Measurements from ENCODE around the gene IGSF3.
"Not testable (repeated sequence)": the region's sequence is repeated elsewhere in the genome, so short reads cannot be mapped to it uniquely, and the experiment has no call there.

IGSF3 gene

GRCh38 chr1:116595946-116596741, 71.4 kb downstream of the IGSF3 start:
- not testable (repeated sequence) for DNase-seq (ENCODE audit: low spot score)

- not testable (repeated sequence) for DNase-seq (ENCODE audit: low spot score)
Observed at GRCh38 chr1:116595065-116595840, 72.3 kb downstream of the IGSF3 start.

- not testable (repeated sequence) for DNase-seq (ENCODE audit: low spot score)
Observed at GRCh38 chr1:116593977-116594376, 73.6 kb downstream of the IGSF3 start.

GRCh38 chr1:116593401-116593800, 74.1 kb downstream of the IGSF3 start:
- not testable (repeated sequence) for DNase-seq (ENCODE audit: low spot score)

- DNase-seq (ENCODE audit: low spot score): not testable (repeated sequence)
Observed at GRCh38 chr1:116591951-116592605, 75.5 kb downstream of the IGSF3 start.

- DNase-seq (ENCODE audit: low spot score): not testable (repeated sequence)
Observed at GRCh38 chr1:116591006-116591950, 76.3 kb downstream of the IGSF3 start.

GRCh38 chr1:116590359-116591005, 77.1 kb downstream of the IGSF3 start:
- DNase-seq (ENCODE audit: low spot score): not testable (repeated sequence)

- DNase-seq (ENCODE audit: low spot score): not testable (repeated sequence)
Observed at GRCh38 chr1:116589101-116589735, 78.3 kb downstream of the IGSF3 start.

- DNase-seq (ENCODE audit: low spot score): peak; percentile 0
Observed at GRCh38 chr1:116587501-116588227, 79.9 kb downstream of the IGSF3 start.

- DNase-seq (ENCODE audit: low spot score): peak; percentile 1
Observed at GRCh38 chr1:116586741-116587143, 80.8 kb downstream of the IGSF3 start.

GRCh38 chr1:116585886-116586285, 81.6 kb downstream of the IGSF3 start:
- no peak for DNase-seq (ENCODE audit: low spot score)

GRCh38 chr1:116581323-116581885, 86.1 kb downstream of the IGSF3 start:
- DNase-seq (ENCODE audit: low spot score): no peak

- no peak for DNase-seq (ENCODE audit: low spot score)
Observed at GRCh38 chr1:116580446-116581322, 86.8 kb downstream of the IGSF3 start.

- no peak for DNase-seq (ENCODE audit: low spot score)
Observed at GRCh38 chr1:116579259-116579875, 88.2 kb downstream of the IGSF3 start.

- no peak for DNase-seq (ENCODE audit: low spot score)
Observed at GRCh38 chr1:116578581-116578980, 89.0 kb downstream of the IGSF3 start.

- DNase-seq (ENCODE audit: low spot score): no peak
Observed at GRCh38 chr1:116577759-116578314, 89.7 kb downstream of the IGSF3 start.

- peak; percentile 80 for DNase-seq (ENCODE audit: low spot score)
Observed at GRCh38 chr1:116574581-116575291, 92.8 kb downstream of the IGSF3 start.
